Measurements from ENCODE around the gene COX6B2. TPM values are rescaled to one million over a fixed set of nuclear protein-coding genes. Genes with fewer than 3 reads are reported as not detected.
A peak's percentile ranks its signal among the peaks of the same experiment; 100 is the strongest.

The COX6B2 gene
- total and polyA plus RNA-seq, 2 of the 13 experiments (the other 11 are each of a cell fraction or from before 2014, with no cell fraction given): 0.21 TPM; not detected in 1

DNA sequence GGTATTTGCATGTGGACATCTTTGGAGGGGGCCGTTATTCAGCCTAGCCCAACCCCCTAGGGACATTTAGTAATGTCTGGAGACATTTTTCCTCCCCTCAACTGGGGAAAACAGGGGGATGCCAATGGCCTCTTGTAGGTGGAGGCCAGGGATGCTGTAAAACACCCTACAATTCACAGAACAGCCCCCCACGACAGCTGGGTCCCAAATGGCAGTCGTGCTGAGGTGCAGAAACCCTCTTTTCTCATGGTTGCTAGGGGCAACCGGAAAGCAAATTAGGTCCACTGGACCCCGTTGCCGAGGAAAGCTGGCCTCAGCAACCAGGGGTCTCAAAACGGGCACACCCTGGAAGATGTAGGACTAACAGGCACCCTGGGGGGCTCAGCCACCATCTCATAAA, 44.0 kb downstream of the COX6B2 start:
- Histone ChIP-seq H3K27ac (ENCODE audit: extremely low read length, insufficient read depth, low read length) (no peak overlapping the region), H3K79me2 (ENCODE audit: insufficient read depth, low read length) (no peaks in the 10 kb centered on the region), H2AFZ (ENCODE audit: low read length) (no peak overlapping the region), H3K27me3 (ENCODE audit: control insufficient read depth in 1 of 2, insufficient read depth in 2 of 2, low read length in 2 of 2) (peaks cover 0 to 5% of the 10 kb centered on the region in 2 experiments; a peak in 1 of 5 replicates), H3K4me2 (ENCODE audit: low read depth, low read length) (peak overlapping the region; percentile 28; the same call in 1 of the 2 replicates), H3K9ac (ENCODE audit: insufficient read depth, low read depth, low read length) (no peak overlapping the region), H3K9me3 (ENCODE audit: low read length) (no peaks in the 10 kb centered on the region), H3K4me1 (ENCODE audit: insufficient read depth, low read length) (peaks cover 14% of the 10 kb centered on the region), H4K20me1 (ENCODE audit: insufficient read depth, low read length) (no peaks in the 10 kb centered on the region), H3K4me3 (replicated peaks in 1 of 3; ENCODE audit: insufficient read depth in 1 of 3, low read depth in 2 of 3, low read length in 3 of 3) (no peak overlapping the region), H3K36me3 (replicated peaks in 1 of 2; ENCODE audit: control insufficient read depth in 1 of 2, insufficient read depth in 2 of 2, low read length in 2 of 2) (no peaks in the 10 kb centered on the region)
- intact Hi-C loops (cut with micrococcal nuclease; ENCODE audit: unreplicated experiment): no loop called here
- CTCF ChIA-PET (ENCODE audit: low intra/inter-chr PET ratio, low total read pairs): no interaction called here
- WGBS (ENCODE audit: low lambda C conversion rate): 37% methylated on average over 2 of the region's 7 CpGs
- in situ Hi-C loops (cut with HindIII; ENCODE audit: extremely low pct_ligation_motif_present, low pct_unique_long_range_greater_than_20kb): no loop called here
- POLR2A ChIA-PET: interaction anchor here (1.0 kb wide), 1 partner anchor 97 kb away, joined by 3 read pairs; the partner anchor contains the start of gene UBE2S
- FAIRE-seq: no peak
- TF ChIP-seq, protein P1, sequence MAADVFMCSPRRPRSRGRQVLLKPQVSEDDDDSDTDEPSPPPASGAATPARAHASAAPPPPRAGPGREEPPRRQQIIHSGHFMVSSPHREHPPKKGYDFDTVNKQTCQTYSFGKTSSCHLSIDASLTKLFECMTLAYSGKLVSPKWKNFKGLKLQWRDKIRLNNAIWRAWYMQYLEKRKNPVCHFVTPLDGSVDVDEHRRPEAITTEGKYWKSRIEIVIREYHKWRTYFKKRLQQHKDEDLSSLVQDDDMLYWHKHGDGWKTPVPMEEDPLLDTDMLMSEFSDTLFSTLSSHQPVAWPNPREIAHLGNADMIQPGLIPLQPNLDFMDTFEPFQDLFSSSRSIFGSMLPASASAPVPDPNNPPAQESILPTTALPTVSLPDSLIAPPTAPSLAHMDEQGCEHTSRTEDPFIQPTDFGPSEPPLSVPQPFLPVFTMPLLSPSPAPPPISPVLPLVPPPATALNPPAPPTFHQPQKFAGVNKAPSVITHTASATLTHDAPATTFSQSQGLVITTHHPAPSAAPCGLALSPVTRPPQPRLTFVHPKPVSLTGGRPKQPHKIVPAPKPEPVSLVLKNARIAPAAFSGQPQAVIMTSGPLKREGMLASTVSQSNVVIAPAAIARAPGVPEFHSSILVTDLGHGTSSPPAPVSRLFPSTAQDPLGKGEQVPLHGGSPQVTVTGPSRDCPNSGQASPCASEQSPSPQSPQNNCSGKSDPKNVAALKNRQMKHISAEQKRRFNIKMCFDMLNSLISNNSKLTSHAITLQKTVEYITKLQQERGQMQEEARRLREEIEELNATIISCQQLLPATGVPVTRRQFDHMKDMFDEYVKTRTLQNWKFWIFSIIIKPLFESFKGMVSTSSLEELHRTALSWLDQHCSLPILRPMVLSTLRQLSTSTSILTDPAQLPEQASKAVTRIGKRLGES (CRISPR knock-in tag; IDR thresholded peaks at IDR 0.05; ENCODE audit: borderline replicate concordance): no peak
- peak; percentile 22; the same call in 1 of the 2 replicates for TF ChIP-seq RFX1 (IDR thresholded peaks at IDR 0.05)
- no peak for DNase-seq (ENCODE audit: low spot score)
- ATAC-seq: no peak
- BruUV-seq (replicated peaks): no TSS peak

DNA sequence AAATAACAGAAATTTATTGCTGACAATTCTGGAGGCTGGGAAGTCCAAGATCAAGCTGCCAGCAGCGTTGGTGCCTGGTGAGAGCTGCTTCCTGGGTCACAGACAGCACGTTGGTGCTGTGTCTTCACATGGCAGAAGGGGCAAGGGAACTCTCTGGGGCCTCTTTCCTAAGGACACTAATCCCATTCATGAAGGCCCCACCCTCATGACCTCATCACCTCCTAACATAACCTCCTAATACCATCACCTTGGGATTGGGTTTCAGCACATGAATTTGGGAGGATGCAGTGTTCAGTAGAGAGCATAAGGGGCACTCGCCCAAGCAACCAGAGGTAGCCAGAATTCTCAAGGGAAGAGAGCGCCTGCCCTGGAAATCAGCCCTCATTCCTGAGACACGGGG, 45.1 kb downstream of the COX6B2 start:
- no peak for DNase-seq (ENCODE audit: low spot score)
- H3K9ac ChIP-seq (ENCODE audit: insufficient read depth, low read depth, low read length): no peak overlapping the region
- in situ Hi-C loops (cut with HindIII; ENCODE audit: extremely low pct_ligation_motif_present, low pct_unique_long_range_greater_than_20kb) (no loop called here), intact Hi-C loops (cut with micrococcal nuclease; ENCODE audit: unreplicated experiment) (no loop called here)
- no peak for FAIRE-seq
- no peak for ATAC-seq
- no peaks in the 10 kb centered on the region for H3K9me3 ChIP-seq (ENCODE audit: low read length)
- H2AFZ ChIP-seq (ENCODE audit: low read length): no peak overlapping the region
- H3K4me2 ChIP-seq (ENCODE audit: low read depth, low read length): peak overlapping the region; percentile 28; the same call in 1 of the 2 replicates
- CTCF ChIA-PET (ENCODE audit: low intra/inter-chr PET ratio, low total read pairs): no interaction called here
- no peaks in the 10 kb centered on the region for H3K79me2 ChIP-seq (ENCODE audit: insufficient read depth, low read length)
- POLR2A ChIA-PET: interaction anchor here (1.0 kb wide), 1 partner anchor 98 kb away, joined by 3 read pairs; the partner anchor contains the start of gene UBE2S
- no TSS peak for BruUV-seq (replicated peaks)
- H4K20me1 ChIP-seq (ENCODE audit: insufficient read depth, low read length): no peaks in the 10 kb centered on the region
- H3K27me3 ChIP-seq (ENCODE audit: control insufficient read depth in 1 of 2, insufficient read depth in 2 of 2, low read length in 2 of 2): peaks cover 0 to 5% of the 10 kb centered on the region in 2 experiments; a peak in 1 of 5 replicates
- no peak overlapping the region for H3K27ac ChIP-seq (ENCODE audit: extremely low read length, insufficient read depth, low read length)
- TF ChIP-seq ZNF264 (CRISPR knock-in tag; IDR thresholded peaks at IDR 0.05): peak; percentile 99
- TF ChIP-seq ZNF564 (CRISPR knock-in tag; IDR thresholded peaks at IDR 0.05): 0 out of 2 replicates have a peak, but pooled peaks have one; percentile 68
- 0 out of 2 replicates have a peak, but pooled peaks have one; percentile 29 for TF ChIP-seq ZMYM3 (CRISPR knock-in tag; IDR thresholded peaks at IDR 0.05)
- TF ChIP-seq, protein P2, sequence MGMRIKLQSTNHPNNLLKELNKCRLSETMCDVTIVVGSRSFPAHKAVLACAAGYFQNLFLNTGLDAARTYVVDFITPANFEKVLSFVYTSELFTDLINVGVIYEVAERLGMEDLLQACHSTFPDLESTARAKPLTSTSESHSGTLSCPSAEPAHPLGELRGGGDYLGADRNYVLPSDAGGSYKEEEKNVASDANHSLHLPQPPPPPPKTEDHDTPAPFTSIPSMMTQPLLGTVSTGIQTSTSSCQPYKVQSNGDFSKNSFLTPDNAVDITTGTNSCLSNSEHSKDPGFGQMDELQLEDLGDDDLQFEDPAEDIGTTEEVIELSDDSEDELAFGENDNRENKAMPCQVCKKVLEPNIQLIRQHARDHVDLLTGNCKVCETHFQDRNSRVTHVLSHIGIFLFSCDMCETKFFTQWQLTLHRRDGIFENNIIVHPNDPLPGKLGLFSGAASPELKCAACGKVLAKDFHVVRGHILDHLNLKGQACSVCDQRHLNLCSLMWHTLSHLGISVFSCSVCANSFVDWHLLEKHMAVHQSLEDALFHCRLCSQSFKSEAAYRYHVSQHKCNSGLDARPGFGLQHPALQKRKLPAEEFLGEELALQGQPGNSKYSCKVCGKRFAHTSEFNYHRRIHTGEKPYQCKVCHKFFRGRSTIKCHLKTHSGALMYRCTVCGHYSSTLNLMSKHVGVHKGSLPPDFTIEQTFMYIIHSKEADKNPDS (CRISPR knock-in tag; IDR thresholded peaks at IDR 0.05): no peak
- TF ChIP-seq SOX6 (IDR thresholded peaks at IDR 0.05): no peak
- no peak for TF ChIP-seq SOX6 (CRISPR knock-in tag; IDR thresholded peaks at IDR 0.05)
- no peak overlapping the region; a peak in 1 of 6 replicates for H3K4me3 ChIP-seq (replicated peaks in 1 of 3; ENCODE audit: insufficient read depth in 1 of 3, low read depth in 2 of 3, low read length in 3 of 3)
- no peaks in the 10 kb centered on the region for H3K36me3 ChIP-seq (replicated peaks in 1 of 2; ENCODE audit: control insufficient read depth in 1 of 2, insufficient read depth in 2 of 2, low read length in 2 of 2)
- WGBS (ENCODE audit: low lambda C conversion rate): 52% methylated on average over 2 of the region's 5 CpGs
- peaks cover 14% of the 10 kb centered on the region for H3K4me1 ChIP-seq (ENCODE audit: insufficient read depth, low read length)

All from HepG2 (cell line).